Embryonic facial prominence (tissue), 1 donor: ENCODE measurements around the gene TNFSF15.
"Not testable (repeated sequence)": the region's sequence is repeated elsewhere in the genome, so short reads cannot be mapped to it uniquely, and the experiment has no call there.

ENCODE experiments used
- DNase-seq: peaks from one replicate; pipeline ENCODE4 v3.0.0-alpha.2; 2016; ENCODE audit errors: extremely low spot score

The TNFSF15 gene

GRCh38 chr9:114756920-114757319 lies 48.9 kb downstream of the TNFSF15 start:
- DNase-seq: no peak

DNA sequence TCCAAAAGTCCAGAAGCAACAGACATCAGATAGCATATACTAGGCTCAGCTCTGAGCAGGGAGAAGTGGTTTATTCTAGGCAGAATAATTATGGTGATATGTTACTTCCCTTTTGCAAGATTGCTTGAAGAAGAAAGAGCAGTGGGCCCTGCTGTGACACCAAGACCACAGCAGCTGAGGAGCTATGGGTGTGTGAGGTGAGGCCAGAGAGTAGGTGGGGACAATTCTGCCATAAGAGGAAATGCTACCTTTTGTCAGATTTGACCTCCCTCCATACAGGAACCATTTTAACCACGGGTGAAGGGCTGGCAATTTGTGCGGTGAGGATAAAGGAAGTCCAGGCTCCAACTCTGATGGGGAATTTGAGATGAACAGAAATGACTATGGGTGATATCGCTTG lies 51.3 kb downstream of the TNFSF15 start:
- no peak for DNase-seq

- peak; percentile 63 for DNase-seq
Observed at GRCh38 chr9:114746591-114747346, 59.1 kb downstream of the TNFSF15 start.

- DNase-seq: no peak
Observed at GRCh38 chr9:114745879-114746550, 59.8 kb downstream of the TNFSF15 start.

- no peak for DNase-seq
Observed at GRCh38 chr9:114745108-114745848, 60.6 kb downstream of the TNFSF15 start.

- DNase-seq: no peak
Observed at GRCh38 chr9:114743446-114743845, 62.4 kb downstream of the TNFSF15 start.

GRCh38 chr9:114742947-114743346 lies 62.9 kb downstream of the TNFSF15 start:
- DNase-seq: no peak

DNA sequence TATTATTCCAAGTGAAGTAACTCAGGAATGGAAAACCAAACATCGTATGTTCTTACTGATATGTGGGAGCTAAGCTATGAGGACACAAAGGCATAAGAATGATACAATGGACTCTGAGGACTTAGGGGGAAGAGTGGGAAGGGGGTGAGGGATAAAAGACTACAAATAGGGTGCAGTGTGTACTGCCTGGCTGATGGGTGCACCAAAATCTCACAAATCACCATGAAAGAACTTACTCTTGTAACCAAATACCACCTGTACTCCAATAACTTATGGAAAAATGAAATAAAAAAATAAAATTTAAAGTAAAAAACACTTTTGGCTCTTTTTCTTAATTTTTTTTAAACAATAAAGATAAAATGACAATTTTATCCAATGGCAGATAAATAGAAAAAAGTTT lies 64.3 kb downstream of the TNFSF15 start:
- DNase-seq: not testable (repeated sequence)

- no peak for DNase-seq
Observed at GRCh38 chr9:114738581-114739316, 67.1 kb downstream of the TNFSF15 start.

DNA sequence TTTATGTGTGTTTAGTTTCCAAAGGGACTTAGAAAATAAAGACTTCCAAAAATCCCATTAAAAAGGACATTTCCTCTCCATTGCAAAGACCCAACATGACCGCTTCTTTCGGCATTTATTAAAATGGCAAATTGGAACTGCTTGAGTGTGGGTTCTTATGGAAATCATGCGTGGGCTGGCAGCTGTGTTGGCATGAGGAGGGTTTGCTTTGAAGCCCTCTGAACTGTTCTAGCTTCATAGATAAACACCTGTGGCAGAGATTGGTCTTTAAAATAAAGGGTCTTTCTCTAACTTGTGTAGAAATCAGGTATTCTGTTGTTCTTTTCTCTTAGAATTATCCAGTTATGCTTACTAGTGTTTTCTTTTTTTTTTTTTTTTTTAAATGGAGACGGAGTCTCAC lies 68.0 kb downstream of the TNFSF15 start:
- DNase-seq: no peak

DNA sequence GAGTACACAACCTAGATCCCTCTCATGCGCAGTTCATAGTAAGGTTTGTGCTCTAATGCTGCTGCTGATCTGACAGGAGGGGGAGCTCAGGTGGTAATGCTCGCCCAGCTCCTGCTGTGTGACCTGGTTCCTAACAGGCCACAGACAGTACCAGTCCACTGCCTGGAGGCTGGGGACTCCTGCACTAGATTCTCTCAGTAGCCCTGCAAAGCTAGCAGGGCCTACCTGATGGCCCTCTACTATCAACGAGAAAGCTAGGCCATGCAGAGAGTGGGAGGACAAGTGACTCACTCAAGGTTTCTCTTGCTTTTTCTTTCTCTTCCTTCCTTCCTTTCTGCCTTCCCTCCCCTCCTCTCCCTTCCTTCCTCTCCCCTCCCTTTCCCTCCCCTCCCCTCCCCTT lies 68.7 kb downstream of the TNFSF15 start:
- DNase-seq: no peak

DNA sequence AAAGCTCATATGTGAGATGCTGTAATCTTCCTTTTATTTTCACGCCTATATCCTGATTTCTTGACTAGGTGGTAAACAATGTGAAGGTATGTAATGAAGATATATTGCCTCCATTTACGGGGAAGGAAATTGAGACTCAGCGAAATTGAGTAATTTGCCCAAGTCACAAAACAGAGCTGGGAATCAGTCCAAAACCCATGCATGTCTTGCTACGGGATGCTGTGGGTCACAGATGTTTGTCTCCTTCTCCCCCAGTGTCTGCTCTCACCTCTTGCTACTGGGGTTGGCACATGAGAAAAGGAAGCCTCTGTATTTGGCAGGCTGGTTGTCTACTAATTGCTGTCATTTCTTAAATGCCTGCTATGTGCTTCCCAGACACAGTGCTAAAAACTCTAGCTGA lies 70.1 kb downstream of the TNFSF15 start:
- DNase-seq: no peak

DNA sequence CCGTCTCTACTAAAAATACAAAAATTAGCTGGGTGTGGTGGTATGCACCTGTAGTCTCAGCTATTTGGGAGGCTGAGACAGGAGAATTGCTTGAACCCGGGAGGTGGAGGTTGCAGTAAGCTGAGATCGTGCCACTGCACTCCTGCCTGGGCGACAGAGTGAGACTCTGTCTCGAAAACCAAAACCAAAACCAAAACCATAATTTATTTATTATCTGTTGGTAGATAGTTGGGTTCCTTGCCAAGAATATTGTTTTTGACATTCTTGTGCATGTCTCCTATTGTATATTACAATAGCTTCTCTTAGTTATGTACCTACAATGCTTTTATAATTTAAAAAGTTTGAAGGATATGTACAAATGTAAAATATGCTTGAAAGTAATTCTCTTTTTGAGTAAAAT lies 70.7 kb downstream of the TNFSF15 start:
- DNase-seq: not testable (repeated sequence)
